HG03442 (cell line): ENCODE results near the gene IL4.
A peak's percentile ranks its signal among the peaks of the same experiment; 100 is the strongest.
"Not testable (repeated sequence)": the region's sequence is repeated elsewhere in the genome, so short reads cannot be mapped to it uniquely, and the experiment has no call there.

Source experiments
- ATAC-seq: cut with Tn5 transposase; IDR thresholded peaks from one replicate; pipeline ENCODE4 v1.9.1; 2021; ENCODE audit warnings: mild to moderate bottlenecking, moderate library complexity; ENCODE audit not compliant: unreplicated experiment

Gene IL4

GRCh38 chr5:132673939-132674630, at the start of gene IL4:
TSS of gene IL4 (plus strand) at chr5:132673989. CDS start at chr5:132674051, 62 bp downstream.
- ATAC-seq, result peak; percentile 3

DNA sequence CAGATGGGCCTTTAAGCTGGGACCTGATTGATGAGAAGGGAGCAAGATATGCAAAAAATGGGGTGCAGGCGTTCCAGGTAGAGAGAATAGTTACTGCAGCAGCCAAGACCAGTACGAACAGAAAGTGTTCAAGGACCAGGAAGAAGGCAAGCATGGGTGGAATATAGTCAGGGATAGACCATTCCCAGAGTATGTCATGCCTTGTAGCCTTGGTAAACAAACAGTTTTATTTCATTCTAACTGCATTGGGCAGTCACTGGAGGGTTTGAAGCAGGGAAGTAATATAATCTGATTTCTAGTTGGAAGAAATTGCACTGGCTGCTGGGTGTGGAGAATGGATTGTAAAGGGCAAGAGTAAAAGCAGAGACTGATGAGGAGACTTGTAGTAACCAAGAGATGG, 46.3 kb upstream of the IL4 start:
- ATAC-seq, result no peak

- ATAC-seq, result no peak
Measured at GRCh38 chr5:132628814-132629213, 45.0 kb upstream of the IL4 start.

GRCh38 chr5:132629230-132629944, 44.4 kb upstream of the IL4 start:
- ATAC-seq, result peak; percentile 69

DNA sequence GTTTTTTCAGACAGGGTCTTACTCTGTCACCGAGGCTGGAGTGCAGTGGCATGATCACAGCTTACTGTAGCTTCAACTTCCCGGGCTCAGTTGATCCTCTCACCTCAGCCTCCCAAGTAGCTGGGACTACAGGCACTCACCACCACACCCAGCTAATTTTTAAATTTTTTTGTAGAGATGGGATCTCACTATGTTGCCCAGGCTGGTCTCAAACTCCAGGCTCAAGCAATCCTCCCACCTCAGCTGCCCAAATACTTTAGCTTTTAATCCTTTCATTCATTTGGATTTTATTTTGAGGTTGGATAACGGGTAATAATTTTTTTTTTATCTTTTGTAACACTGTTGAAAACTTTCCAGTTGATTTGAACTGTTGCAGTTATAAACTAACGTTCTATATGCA, 40.2 kb upstream of the IL4 start:
- not testable (repeated sequence) for ATAC-seq

DNA sequence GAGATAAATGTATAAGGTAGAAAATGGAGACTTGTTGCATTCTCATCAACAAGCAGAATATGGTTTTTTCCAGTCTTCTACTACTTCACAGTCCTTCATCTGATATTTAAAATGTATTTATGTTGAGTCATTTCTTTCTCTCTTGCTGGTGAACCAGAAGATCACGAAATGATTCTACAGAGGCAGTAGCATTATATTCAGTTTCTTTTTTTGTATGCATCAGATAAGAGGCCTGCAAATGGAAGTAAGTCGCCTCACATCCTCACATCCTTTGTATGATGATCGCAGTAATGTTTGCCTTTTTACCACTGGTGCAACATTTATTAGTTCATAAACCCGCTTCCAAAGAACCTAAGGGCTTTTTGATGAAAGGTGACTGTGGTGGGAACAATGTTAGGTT, 37.9 kb upstream of the IL4 start:
- peak; percentile 36 for ATAC-seq

GRCh38 chr5:132637241-132637640, 36.5 kb upstream of the IL4 start:
- ATAC-seq, result no peak

- ATAC-seq, result peak; percentile 62
Measured at GRCh38 chr5:132639706-132640130, 34.1 kb upstream of the IL4 start.

GRCh38 chr5:132640613-132641012, 33.2 kb upstream of the IL4 start:
- ATAC-seq, result no peak

DNA sequence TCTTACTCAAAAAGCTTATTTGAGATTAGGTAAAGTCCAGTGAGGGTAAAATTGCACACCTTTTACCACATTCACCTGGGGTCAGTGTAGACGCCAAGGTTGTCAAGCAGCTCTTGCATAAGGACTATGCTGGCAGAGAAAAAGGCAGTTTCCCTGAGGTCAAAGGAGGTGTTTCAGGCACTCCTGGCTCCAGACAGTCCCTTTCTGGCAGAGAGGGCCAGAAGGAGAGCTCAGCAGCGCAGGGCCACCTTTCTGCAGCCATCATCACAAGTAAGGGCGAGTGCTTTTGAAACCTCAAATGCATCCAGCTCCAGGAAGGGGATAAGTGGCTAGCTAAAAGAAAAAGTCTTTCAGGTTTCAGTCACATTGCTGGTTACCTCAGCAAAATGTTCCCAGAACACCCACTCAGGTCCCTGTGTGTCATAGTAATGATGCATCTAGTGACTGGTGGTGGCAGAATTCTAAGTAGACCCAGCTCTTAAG, 32.5 kb upstream of the IL4 start:
- peak; percentile 53 for ATAC-seq

DNA sequence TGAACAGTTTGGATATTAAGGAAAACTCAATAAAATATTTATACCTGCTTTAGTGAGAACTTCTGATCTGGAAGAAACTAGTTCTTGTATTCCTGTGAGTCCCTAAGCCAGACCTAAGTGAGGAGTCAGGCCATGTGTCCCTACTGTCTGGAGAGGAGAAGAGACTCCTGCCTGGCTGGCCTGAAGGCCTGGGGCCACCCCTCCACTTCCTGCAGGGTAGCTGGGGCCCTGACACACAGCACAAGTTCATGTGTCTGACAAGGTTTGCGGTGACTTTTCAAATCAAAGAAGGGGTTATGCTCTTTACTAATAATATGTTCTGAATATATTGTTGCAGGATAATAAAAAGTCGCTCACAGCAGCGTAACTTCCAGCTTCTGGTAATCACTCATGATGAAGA, 31.9 kb upstream of the IL4 start:
- ATAC-seq, result no peak

- ATAC-seq, result no peak
Measured at GRCh38 chr5:132644177-132644576, 29.6 kb upstream of the IL4 start.

DNA sequence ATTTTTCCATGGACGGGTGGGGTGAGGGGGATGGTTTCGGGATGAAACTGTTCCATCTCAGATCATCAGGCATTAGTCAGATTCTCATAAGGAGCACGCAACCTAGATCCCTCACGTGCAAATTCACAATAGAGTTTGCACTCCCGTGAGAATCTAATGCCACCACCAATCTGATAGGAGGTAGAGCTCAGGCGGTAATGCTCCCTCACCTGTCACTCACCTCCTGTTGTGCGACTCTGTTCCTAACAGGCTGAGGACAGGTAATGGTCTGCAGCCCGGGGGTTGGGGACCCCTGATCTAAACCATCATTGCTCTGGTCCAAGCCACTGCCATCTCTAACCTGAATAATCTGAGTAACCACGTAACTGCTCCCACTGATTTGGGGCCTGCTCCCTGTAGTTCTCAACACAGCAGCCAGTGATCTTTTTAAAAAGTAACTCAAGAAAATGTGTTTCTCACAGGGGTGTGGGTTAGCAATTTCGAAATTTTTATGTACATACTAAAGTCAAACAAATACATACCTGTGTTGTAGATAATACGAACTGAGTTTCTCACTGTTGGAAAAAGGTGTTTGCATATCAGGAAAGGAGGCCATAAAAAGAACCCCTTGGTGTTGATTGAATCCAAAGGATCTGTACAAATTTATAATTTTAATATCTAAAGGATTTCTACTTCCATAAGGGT, 27.1 kb upstream of the IL4 start:
- ATAC-seq, result no peak

- no peak for ATAC-seq
Measured at GRCh38 chr5:132647473-132647872, 26.3 kb upstream of the IL4 start.

GRCh38 chr5:132648355-132648754, 25.4 kb upstream of the IL4 start:
- ATAC-seq, result no peak

DNA sequence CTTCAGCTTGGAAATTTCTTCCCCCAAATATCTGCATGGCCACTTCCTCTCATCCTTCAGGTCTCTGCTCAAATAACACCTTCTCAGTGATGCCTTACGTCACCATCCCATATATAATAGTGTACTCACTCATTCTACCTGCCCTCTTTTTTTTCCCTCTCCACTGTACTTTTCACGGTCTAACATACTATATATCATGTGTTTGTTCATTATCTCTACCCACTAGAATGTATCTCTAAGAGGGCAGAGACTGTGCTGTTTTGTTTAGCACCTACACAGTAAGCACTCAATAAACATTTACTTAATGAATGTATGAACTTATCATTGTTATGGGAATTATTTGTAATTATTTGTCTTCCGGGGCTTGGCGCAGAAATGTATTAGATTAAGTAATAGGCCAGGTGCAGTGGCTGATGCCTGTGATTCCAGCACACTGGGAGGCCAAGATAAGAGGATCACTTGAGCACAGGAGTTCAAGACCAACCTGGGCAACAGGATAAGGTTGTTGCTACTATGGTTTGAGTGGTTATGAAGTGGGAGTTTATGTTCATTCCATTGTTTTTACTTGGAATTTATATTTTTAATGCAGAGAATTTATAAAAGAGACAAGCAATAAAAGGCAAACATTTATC, 21.8 kb upstream of the IL4 start:
- no peak for ATAC-seq

GRCh38 chr5:132653716-132654115, 20.1 kb upstream of the IL4 start:
- ATAC-seq, result no peak

GRCh38 chr5:132655821-132656773, 17.7 kb upstream of the IL4 start:
- no peak for ATAC-seq

DNA sequence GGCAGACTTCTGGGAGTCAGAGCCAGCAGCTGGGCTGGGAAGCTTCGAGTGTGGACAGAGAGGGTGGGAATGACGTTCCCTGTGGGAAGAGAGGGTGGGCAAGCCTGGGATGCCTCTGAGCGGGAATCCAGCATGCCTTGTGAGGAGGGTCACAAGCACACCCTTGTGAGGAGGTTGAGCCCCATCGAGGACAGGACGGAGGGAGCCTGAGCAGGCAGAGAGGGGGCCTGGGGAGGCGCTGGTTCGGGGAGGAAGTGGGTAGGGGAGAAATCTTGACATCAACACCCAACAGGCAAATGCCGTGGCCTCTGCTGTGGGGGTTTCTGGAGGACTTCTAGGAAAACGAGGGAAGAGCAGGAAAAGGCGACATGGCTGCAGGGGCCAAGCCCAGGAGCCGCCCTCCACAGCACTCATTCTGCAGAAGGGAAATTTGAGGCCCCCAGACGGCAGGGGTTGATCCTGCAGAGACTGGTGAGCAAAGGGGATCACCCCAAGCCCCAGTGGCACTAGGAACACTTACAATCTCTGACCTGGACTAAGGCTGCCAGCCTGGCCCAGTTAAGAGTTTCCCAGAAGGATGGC, 16.9 kb upstream of the IL4 start:
- no peak for ATAC-seq
